ENCODE results near the gene GNB2.

The GNB2 gene

GRCh38 chr7:100674411-100675104 is 1.0 kb downstream of the GNB2 start:
- Mint-ChIP-seq H3K27ac (peak overlapping the region; percentile 97), H3K27me3 (no peaks in the 10 kb centered on the region), H3K36me3 (peaks cover 16 to 30% of the 10 kb centered on the region in 2 donors), H3K4me1 (peaks cover 16 to 30% of the 10 kb centered on the region in 2 donors), H3K4me3 (peak overlapping the region; percentile 92 to 97), H3K9me3 (no peaks in the 10 kb centered on the region)
- ATAC-seq (replicated peaks) (no peak), DNase-seq (no peak)

- no peaks in the 10 kb centered on the region for H3K9me3 Mint-ChIP-seq
- peaks cover 16 to 35% of the 10 kb centered on the region in 2 donors for H3K4me1 Mint-ChIP-seq
- peak overlapping the region; percentile 92 to 97 for H3K4me3 Mint-ChIP-seq
- DNase-seq (no peak), ATAC-seq (replicated peaks) (no peak)
- H3K27ac Mint-ChIP-seq = peak overlapping the region; percentile 81
- no peaks in the 10 kb centered on the region for H3K27me3 Mint-ChIP-seq
- peaks cover 19 to 35% of the 10 kb centered on the region in 2 donors for H3K36me3 Mint-ChIP-seq
Observed at GRCh38 chr7:100675105-100675451, 1.5 kb downstream of the GNB2 start.

GRCh38 chr7:100675581-100676350 is 2.2 kb downstream of the GNB2 start:
- no peaks in the 10 kb centered on the region for H3K27me3 Mint-ChIP-seq
- H3K27ac Mint-ChIP-seq = peak overlapping the region; percentile 81
- H3K36me3 Mint-ChIP-seq = peaks cover 21 to 41% of the 10 kb centered on the region in 2 donors
- ATAC-seq (replicated peaks) (peak; percentile 49 to 51), DNase-seq (peak; percentile 81)
- peaks cover 16 to 42% of the 10 kb centered on the region in 2 donors for H3K4me1 Mint-ChIP-seq
- peak overlapping the region; percentile 84 to 85 for H3K4me3 Mint-ChIP-seq
- H3K9me3 Mint-ChIP-seq = no peaks in the 10 kb centered on the region

GRCh38 chr7:100676501-100677306 is 3.2 kb downstream of the GNB2 start:
- DNase-seq = no peak
- H3K27me3 Mint-ChIP-seq = no peaks in the 10 kb centered on the region
- no peak for ATAC-seq (replicated peaks)
- peaks cover 24 to 45% of the 10 kb centered on the region in 2 donors for H3K36me3 Mint-ChIP-seq
- H3K4me1 Mint-ChIP-seq = peaks cover 16 to 47% of the 10 kb centered on the region in 2 donors
- H3K9me3 Mint-ChIP-seq = no peaks in the 10 kb centered on the region
- peak overlapping the region; percentile 84 to 85 for H3K4me3 Mint-ChIP-seq
- H3K27ac Mint-ChIP-seq = peak overlapping the region; percentile 90

- Mint-ChIP-seq H3K4me1 (peaks cover 16 to 51% of the 10 kb centered on the region in 2 donors), H3K4me3 (peak overlapping the region in 1 of 2 donors; percentile 71), H3K9me3 (no peaks in the 10 kb centered on the region), H3K36me3 (peaks cover 25 to 46% of the 10 kb centered on the region in 2 donors), H3K27ac (peak overlapping the region; percentile 90), H3K27me3 (no peaks in the 10 kb centered on the region)
- DNase-seq = no peak
- no peak for ATAC-seq (replicated peaks)
Observed at GRCh38 chr7:100677308-100678267, 4.0 kb downstream of the GNB2 start.

- DNase-seq (no peak), ATAC-seq (replicated peaks) (no peak)
- no peaks in the 10 kb centered on the region for H3K9me3 Mint-ChIP-seq
- H3K4me1 Mint-ChIP-seq = peaks cover 15 to 45% of the 10 kb centered on the region in 2 donors
- H3K27ac Mint-ChIP-seq = peak overlapping the region; percentile 85
- peak overlapping the region; percentile 26 to 71 for H3K4me3 Mint-ChIP-seq
- H3K27me3 Mint-ChIP-seq = no peaks in the 10 kb centered on the region
- H3K36me3 Mint-ChIP-seq = peaks cover 28 to 49% of the 10 kb centered on the region in 2 donors
Observed at GRCh38 chr7:100678291-100678984, 4.9 kb downstream of the GNB2 start.

- peaks cover 29 to 47% of the 10 kb centered on the region in 2 donors for H3K36me3 Mint-ChIP-seq
- no peak for ATAC-seq (replicated peaks)
- no peaks in the 10 kb centered on the region for H3K27me3 Mint-ChIP-seq
- DNase-seq = no peak
- no peaks in the 10 kb centered on the region for H3K9me3 Mint-ChIP-seq
- peak overlapping the region; percentile 48 for H3K27ac Mint-ChIP-seq
- H3K4me1 Mint-ChIP-seq = peaks cover 15 to 44% of the 10 kb centered on the region in 2 donors
- peak overlapping the region; percentile 12 to 21 for H3K4me3 Mint-ChIP-seq
Observed at GRCh38 chr7:100679129-100679926, 5.8 kb downstream of the GNB2 start.

GRCh38 chr7:100679927-100680575 is 6.5 kb downstream of the GNB2 start:
- Mint-ChIP-seq H3K27ac (peak overlapping the region; percentile 77), H3K4me3 (peak overlapping the region in 1 of 2 donors; percentile 12), H3K36me3 (peaks cover 31 to 42% of the 10 kb centered on the region in 2 donors), H3K27me3 (no peaks in the 10 kb centered on the region), H3K9me3 (no peaks in the 10 kb centered on the region), H3K4me1 (peaks cover 15 to 44% of the 10 kb centered on the region in 2 donors)
- DNase-seq (no peak), ATAC-seq (replicated peaks) (no peak)

GRCh38 chr7:100680576-100681271 is 7.2 kb downstream of the GNB2 start:
- peak overlapping the region; percentile 77 for H3K27ac Mint-ChIP-seq
- peaks cover 37 to 48% of the 10 kb centered on the region in 2 donors for H3K36me3 Mint-ChIP-seq
- no peak overlapping the region for H3K4me3 Mint-ChIP-seq

GRCh38 chr7:100681491-100682227 is 8.1 kb downstream of the GNB2 start:
- H3K36me3 Mint-ChIP-seq = peaks cover 35 to 46% of the 10 kb centered on the region in 2 donors
- ATAC-seq (replicated peaks) (no peak), DNase-seq (no peak)
- no peaks in the 10 kb centered on the region for H3K9me3 Mint-ChIP-seq
- no peaks in the 10 kb centered on the region for H3K27me3 Mint-ChIP-seq
- peaks cover 10 to 39% of the 10 kb centered on the region in 2 donors for H3K4me1 Mint-ChIP-seq
- peak overlapping the region; percentile 51 for H3K27ac Mint-ChIP-seq
- no peak overlapping the region for H3K4me3 Mint-ChIP-seq

More at GRCh38 chr7:100680576-100681271, 7.2 kb downstream of the GNB2 start:
- ATAC-seq (replicated peaks) (no peak), DNase-seq (no peak)
- Mint-ChIP-seq H3K9me3 (no peaks in the 10 kb centered on the region), H3K4me1 (peaks cover 13 to 44% of the 10 kb centered on the region in 2 donors), H3K27me3 (no peaks in the 10 kb centered on the region)

- Mint-ChIP-seq H3K27ac (peak overlapping the region; percentile 31), H3K4me3 (no peak overlapping the region), H3K4me1 (peaks cover 9 to 38% of the 10 kb centered on the region in 2 donors), H3K27me3 (no peaks in the 10 kb centered on the region), H3K36me3 (peaks cover 36 to 46% of the 10 kb centered on the region in 2 donors), H3K9me3 (no peaks in the 10 kb centered on the region)
- no peak for ATAC-seq (replicated peaks)
- DNase-seq = no peak
Observed at GRCh38 chr7:100682228-100682741, 8.7 kb downstream of the GNB2 start.

All from stimulated activated naive B cell treated with anti-CD40 and anti-IgM and Interleukin-4, amounts not matched to agents 10 μg/mL and 1 μg/mL and 100 μg/mL, for 72 hours (primary cell).